Kidney epithelial cell (primary cell): ENCODE results near the gene CFC1. TPM values are rescaled to one million over a fixed set of nuclear protein-coding genes. Genes with fewer than 3 reads are reported as not detected.
"Not testable (repeated sequence)": the region's sequence is repeated elsewhere in the genome, so short reads cannot be mapped to it uniquely, and the experiment has no call there.

Source experiments
- DNase-seq: peaks from one replicate; pipeline ENCODE4 v3.0.0-alpha.2; 2010; ENCODE audit warnings: low read depth
- H3K27me3 ChIP-seq: 2 replicates; pipeline ENCODE4 v1.6.0; 2011; ENCODE audit warnings: low read length; ENCODE audit not compliant: control insufficient read depth, insufficient read depth
- H3K36me3 ChIP-seq: 2 replicates; pipeline ENCODE4 v1.5.1; 2011; ENCODE audit warnings: low read length; ENCODE audit not compliant: control insufficient read depth, insufficient read depth
- H3K4me3 ChIP-seq: 2 replicates; pipeline ENCODE4 v1.5.1; 2011; ENCODE audit warnings: low read depth, mild to moderate bottlenecking, control low read depth, low read length
- total RNA-seq: library from RNA; depleted of rRNA; stranded (reverse); fragments of >200 nt; gene quantifications from 2 replicates; pipeline ENCODE4 v1.2.3, GENCODE V29; 2015

CFC1 gene
- total RNA-seq, 1 donor from 2014 or later = not detected

- not testable (repeated sequence) for DNase-seq, H3K4me3 ChIP-seq, H3K27me3 ChIP-seq, H3K36me3 ChIP-seq
Observed at GRCh38 chr2:130592791-130593414, 6.5 kb downstream of the CFC1 start.

- H3K27me3 ChIP-seq, H3K4me3 ChIP-seq, H3K36me3 ChIP-seq, DNase-seq: not testable (repeated sequence)
Observed at GRCh38 chr2:130590842-130591359, 8.5 kb downstream of the CFC1 start.

DNA sequence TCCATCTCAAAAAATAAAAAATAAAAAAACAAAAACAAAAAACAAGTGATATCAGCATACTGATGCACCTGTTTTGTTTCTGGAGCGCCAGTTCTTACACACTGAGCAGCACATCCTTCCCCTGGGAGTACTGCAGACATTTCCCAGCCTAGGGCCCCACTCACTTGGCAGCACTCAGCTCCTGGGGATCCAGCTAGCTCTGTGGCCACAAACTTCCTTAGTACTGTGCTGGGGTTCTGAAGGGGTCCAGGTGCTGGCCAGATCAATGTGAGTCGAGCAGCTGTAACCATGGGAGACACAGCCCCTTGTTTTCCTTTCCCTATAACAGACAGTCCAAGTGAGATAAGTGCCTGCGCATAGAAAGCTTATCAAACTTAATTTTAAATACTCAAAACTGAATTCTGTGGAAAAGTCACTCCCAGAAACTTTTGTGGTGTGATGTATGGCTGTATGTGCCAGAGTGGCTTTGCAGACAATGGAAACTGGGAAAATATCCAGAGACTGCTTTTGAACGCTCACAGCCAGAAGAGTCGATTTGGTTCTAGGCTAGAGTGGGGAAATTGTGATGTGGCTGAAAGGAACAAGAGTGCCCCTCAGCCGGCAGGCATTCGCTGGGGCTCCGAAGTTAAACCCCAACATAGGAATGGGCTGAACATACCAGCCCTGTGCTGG is 9.1 kb downstream of the CFC1 start:
- H3K4me3 ChIP-seq, DNase-seq, H3K36me3 ChIP-seq, H3K27me3 ChIP-seq: not testable (repeated sequence)

GRCh38 chr2:130588688-130589458 is 10.5 kb downstream of the CFC1 start:
- not testable (repeated sequence) for H3K4me3 ChIP-seq, H3K36me3 ChIP-seq, H3K27me3 ChIP-seq, DNase-seq

- H3K4me3 ChIP-seq, H3K36me3 ChIP-seq, DNase-seq, H3K27me3 ChIP-seq: not testable (repeated sequence)
Observed at GRCh38 chr2:130584726-130585125, 14.6 kb downstream of the CFC1 start.

- DNase-seq, H3K36me3 ChIP-seq, H3K27me3 ChIP-seq, H3K4me3 ChIP-seq: not testable (repeated sequence)
Observed at GRCh38 chr2:130583582-130583981, 15.8 kb downstream of the CFC1 start.

GRCh38 chr2:130582970-130583369 is 16.4 kb downstream of the CFC1 start:
- not testable (repeated sequence) for H3K4me3 ChIP-seq

DNA sequence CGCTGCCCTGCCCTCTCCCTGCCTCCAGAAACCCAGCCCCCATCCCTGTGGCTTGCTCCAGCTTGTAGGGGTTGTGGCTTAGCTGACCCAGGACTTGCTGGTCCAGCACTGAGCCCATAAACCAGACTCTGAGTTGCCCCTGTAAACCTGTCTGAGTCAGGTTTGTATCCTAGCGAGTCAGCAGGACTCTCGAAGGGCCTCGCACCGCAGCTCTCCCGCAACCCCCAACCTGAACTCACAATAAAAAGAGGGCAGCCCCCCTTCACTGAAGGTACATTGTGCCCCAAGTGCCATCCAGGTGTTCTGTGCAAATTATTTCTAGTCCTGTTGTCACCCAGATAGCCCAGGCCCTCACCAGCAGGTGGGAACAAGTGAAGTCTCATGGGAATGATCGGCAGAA is 17.9 kb downstream of the CFC1 start:
- not testable (repeated sequence) for DNase-seq, H3K27me3 ChIP-seq, H3K4me3 ChIP-seq, H3K36me3 ChIP-seq

More at GRCh38 chr2:130582970-130583369, 16.4 kb downstream of the CFC1 start:
- not testable (repeated sequence) for H3K36me3 ChIP-seq, H3K27me3 ChIP-seq, DNase-seq

DNA sequence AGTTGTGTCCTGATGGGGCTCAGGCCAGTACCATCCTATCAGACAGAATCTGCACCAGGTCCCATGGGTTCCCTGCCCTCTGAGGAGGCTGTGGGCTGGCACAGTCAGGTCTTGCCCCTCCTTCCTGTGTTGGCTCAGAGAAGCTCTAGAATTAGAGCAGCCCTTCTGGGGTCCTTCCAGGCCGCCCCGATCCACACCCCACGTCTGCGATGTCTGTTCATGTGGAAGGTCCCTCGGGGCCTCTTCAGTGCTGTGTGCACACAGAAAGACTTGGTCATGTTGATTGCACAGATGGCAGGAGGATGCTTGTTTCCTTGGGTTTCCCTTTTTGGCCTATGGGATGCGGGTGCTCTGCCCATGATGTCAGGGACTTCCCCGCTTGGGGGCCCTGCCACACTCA is 20.3 kb downstream of the CFC1 start:
- H3K36me3 ChIP-seq, H3K4me3 ChIP-seq, H3K27me3 ChIP-seq, DNase-seq: not testable (repeated sequence)

DNA sequence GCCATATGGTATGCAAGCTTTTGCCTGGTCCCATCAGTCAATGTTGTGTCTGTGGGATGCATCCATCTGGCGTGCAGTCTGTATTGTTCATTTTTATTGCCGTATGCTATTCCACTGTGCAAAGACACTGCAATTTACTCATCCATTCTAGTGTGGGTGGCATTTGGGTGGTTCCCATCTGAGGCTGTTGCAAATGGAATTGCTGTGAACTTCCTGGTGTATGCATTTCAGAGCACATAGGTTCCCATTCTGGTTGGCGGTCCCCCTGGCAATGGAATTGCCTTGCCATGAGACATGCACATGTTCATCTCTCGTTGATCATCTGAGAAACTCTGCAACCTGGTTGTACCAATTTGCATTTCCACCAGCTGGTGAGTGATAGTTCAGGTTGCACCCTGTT is 21.8 kb downstream of the CFC1 start:
- DNase-seq, H3K36me3 ChIP-seq: not testable (repeated sequence)

DNA sequence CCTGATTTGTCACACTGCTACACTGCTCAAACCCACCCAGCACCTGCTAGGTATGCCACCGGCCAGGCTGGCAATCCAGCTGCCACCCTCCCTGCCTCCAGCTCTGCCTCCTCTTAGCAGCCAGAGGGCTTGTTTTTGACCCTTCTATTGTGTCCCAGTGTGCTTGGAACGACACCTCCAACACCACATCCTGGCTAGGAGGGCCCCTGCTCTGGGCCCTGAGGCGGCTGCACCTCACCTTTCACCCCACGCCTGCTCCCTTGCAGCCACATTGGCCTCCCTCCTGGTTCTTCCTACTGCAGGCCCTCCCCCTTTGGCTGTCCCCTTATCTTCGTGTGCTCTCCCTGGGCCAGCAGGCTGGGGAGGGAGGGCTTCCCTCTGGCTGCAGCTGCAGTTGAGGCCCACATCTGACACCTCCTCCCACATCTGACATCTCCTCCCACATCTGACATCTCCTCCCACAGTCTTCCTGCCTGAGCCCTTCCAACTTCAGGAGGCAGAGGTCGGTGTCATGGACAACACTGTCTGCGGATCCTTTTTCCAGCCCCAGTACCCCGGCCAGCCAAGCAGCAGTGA is 23.1 kb downstream of the CFC1 start:
- DNase-seq, H3K36me3 ChIP-seq, H3K4me3 ChIP-seq, H3K27me3 ChIP-seq: not testable (repeated sequence)

More for the DNA sequence above, 21.8 kb downstream of the CFC1 start:
- H3K4me3 ChIP-seq, H3K27me3 ChIP-seq: not testable (repeated sequence)

DNA sequence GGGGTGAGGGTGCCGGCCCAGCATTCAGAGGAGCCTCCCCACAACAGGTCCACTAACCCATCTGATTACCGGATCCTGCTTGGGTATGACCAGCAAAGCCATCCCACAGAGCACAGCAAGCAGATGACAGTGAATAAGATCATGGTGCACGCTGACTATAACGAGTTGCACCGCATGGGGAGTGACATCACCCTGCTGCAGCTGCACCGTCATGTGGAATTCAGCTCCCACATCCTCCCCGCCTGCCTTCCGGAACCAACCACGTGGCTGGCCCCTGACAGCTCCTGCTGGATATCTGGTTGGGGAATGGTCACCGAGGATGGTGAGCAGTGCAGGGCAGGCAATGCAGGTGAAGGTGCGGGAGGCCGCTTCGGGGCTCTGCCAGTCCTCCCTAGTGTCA is 25.1 kb downstream of the CFC1 start:
- H3K27me3 ChIP-seq, H3K4me3 ChIP-seq, H3K36me3 ChIP-seq, DNase-seq: not testable (repeated sequence)

GRCh38 chr2:130571929-130572328 is 27.4 kb downstream of the CFC1 start:
- not testable (repeated sequence) for H3K4me3 ChIP-seq, H3K27me3 ChIP-seq, H3K36me3 ChIP-seq, DNase-seq

DNA sequence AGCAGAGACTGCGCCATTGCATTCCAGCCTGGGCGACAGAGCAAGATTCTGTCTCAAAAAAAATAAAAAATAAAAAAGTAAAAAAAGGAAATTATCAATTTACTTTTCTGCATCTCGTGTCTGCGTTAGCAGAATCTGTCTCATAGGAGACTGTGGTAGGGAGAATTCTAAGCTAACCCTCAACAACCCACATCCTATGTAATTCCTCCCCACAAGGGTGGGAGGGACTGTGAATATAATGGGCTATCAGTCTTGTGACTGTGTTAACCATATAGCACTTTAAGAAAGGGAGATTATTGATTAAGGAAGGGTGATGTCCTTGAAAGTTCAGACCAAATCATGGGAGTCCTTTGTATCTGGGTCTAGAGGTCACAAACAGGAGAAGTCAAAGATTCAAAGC is 33.2 kb downstream of the CFC1 start:
- not testable (repeated sequence) for H3K36me3 ChIP-seq, H3K27me3 ChIP-seq, H3K4me3 ChIP-seq, DNase-seq
